ENCODE data around the gene MEIKIN.

Gene MEIKIN

DNA sequence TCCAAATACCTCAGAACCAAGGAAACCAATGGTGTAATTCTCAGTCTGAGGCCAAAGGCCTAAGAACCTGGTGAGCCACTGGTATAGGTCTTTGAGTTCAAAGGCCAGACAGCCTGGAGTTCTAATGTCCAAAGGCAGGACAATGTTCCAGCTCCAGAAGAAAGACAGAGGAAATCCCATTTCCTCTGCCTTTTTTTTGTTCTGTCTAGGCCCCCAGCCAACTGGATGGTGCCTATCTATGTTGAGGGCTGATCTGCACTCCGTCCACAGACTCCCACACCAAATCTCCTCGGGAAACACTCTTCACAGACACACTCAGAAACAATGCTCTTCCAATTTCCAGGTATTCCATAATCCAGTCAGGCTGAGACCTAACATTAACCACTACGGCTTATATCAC is 178.8 kb downstream of the MEIKIN start:
- no peak for DNase-seq

GRCh38 chr5:131765261-131765660 is 180.2 kb downstream of the MEIKIN start:
- no peak for DNase-seq

DNA sequence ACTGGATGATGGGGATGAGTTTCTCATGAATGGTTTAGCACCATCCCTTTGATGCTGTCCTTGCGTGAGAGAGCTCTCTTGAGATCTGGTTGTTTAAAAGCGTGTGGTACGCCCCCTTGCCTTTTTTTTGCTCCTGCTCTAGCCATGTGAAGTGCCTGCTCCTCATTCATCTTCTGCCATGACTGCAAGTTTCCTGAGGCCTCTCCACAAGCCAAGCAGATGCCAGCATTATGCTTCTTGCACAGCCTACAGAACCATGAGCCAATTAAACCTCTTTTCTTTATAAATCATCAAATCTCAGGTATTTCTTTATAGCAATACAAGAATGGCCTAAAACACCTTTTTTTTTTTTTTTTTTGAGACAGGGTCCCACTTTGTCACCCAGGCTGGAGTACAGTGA is 181.5 kb downstream of the MEIKIN start:
- no peak for DNase-seq

DNA sequence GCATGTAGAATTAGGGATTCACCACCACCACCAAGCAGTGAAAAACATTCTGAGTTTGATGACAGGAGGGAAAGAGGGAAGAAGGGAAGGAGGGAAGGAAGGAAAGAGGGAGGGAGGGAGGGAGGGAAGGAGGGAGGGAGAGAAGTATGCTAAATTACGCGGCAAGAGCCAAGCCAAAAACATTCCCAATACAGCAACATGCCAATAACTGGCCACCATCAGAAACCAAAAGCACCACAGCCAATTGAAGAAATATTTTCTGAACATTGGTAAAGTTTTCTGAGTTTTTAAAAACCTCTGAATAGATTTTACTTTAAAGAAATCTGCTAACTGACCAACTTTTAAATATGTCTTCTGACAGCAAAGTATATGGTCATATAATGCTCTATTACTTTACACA is 184.7 kb downstream of the MEIKIN start:
- DNase-seq, result no peak

DNA sequence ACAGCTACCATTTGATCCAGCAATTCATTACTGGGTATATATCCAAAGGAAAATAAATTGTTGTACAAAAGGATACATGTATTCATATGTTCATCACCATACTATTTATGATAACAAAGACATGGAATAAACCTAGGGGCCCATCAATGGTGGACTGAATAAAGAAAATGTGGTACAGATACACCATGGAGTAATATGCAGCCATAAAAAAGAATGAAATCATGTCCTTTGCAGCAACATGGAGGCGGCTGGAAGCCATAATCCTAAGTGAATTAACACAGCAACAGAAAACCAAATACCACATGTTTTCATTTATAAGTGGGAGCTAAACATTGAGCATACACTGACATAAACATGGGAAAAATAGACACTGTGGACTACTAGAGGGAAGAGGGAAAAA is 185.8 kb downstream of the MEIKIN start:
- no peak for DNase-seq

- DNase-seq, result no peak
These were observed 187.0 kb downstream of the MEIKIN start for GRCh38 chr5:131758520-131758900.

- no peak for DNase-seq
These were observed 187.5 kb downstream of the MEIKIN start for GRCh38 chr5:131757830-131758519.
